Stimulated activated CD4-positive, alpha-beta T cell treated with anti-CD3 and anti-CD28 coated beads, Interleukin-12 subunit alpha, Interleukin-12 subunit beta, amount 100 ng/mL, for 48 hours (primary cell): ENCODE results near the gene ZBBX.

Source experiments
- DNase-seq, 3 donors: peaks; one replicate each; pipeline ENCODE4 v3.0.0-alpha.2; 2020; ENCODE audit warnings: low read depth in 2 of 3, low spot score in 1 of 3

The ZBBX gene

DNA sequence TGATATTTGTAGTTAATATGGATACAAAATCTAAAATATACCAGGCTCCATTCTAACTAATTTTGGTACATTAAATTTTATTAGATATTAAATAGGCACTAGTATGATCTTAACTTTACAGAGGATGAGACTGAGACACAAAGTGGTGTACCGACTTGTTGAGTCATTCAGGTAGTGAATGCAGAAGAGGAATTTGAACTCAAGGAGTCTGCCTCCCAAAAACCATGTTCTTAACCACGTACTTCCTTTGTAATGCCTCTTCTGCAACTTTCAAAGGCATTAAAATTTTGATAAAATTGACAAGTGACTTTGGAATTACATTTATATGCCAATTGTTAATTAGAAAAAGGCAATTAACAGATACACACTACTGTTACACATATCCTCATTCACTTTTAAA lies 61.8 kb downstream of the ZBBX start:
- DNase-seq = no peak

- DNase-seq = no peak
These were observed 73.8 kb downstream of the ZBBX start for GRCh38 chr3:167306319-167306718.

- DNase-seq = no peak
These were observed 74.7 kb downstream of the ZBBX start for GRCh38 chr3:167305340-167305890.

GRCh38 chr3:167304077-167304476 lies 76.0 kb downstream of the ZBBX start:
- DNase-seq = no peak

GRCh38 chr3:167302678-167303077 lies 77.4 kb downstream of the ZBBX start:
- DNase-seq = no peak

GRCh38 chr3:167300207-167300606 lies 79.9 kb downstream of the ZBBX start:
- DNase-seq = no peak

DNA sequence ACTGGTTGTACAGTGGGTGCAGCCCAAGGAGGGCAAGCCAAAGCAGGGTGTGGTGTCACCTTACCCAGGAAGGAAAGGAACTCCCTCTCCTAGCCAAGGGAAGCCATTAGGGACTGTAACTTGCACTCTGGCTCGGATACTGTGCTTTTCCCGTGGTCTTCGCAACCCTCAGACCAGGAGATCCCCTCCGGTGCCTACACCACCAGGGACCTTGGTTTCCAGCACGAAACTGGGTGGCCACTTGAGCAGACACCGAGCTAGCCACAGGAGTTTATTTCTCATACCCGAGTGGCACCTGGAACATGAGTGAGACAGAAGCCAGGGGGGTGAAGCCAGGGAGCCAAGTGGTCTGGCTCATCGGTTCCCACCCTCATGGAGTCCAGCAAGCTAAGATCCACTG lies 90.7 kb downstream of the ZBBX start:
- no peak for DNase-seq

- DNase-seq = no peak
These were observed 91.4 kb downstream of the ZBBX start for GRCh38 chr3:167288737-167289136.

- no peak for DNase-seq
These were observed 92.8 kb downstream of the ZBBX start for GRCh38 chr3:167287308-167287707.

DNA sequence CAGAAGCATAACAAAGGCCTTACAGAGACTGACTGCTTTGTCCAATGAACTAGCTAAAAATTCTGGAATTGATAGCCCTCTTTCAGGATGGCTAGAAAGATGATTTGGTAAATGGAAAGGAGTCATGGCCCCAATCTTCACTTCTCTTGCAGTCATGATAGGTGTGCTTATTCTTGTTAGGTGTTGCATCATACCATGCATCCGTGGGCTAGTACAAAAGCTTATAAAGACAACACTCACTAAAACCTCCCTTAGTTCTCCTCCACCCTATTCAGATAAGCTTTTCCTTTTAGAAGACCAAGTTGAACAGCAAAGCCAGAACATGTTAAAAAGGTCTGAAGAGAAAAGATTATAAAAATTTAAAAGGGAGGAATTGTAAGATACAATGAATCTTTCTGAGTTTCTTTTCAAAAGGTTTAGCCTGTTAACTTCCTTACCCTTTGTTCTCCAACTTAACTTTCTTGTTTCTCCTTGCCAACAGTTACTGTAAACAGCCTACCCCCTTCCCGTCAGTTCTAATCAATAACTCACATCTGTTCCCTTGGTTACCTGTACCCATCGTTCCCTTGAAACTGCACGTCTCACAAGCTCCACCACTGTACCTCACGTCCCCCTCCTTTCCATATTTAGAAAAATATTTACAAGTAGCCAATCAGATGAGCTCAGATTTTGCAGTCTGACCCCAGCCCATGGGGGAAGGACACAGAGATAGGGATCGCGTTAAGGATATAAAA lies 105.8 kb downstream of the ZBBX start:
- no peak for DNase-seq

- DNase-seq = no peak
These were observed 127.1 kb downstream of the ZBBX start for GRCh38 chr3:167253037-167253436.

- DNase-seq = no peak
These were observed 128.4 kb downstream of the ZBBX start for GRCh38 chr3:167251678-167252077.

GRCh38 chr3:167246252-167246651 lies 133.8 kb downstream of the ZBBX start:
- DNase-seq = no peak

DNA sequence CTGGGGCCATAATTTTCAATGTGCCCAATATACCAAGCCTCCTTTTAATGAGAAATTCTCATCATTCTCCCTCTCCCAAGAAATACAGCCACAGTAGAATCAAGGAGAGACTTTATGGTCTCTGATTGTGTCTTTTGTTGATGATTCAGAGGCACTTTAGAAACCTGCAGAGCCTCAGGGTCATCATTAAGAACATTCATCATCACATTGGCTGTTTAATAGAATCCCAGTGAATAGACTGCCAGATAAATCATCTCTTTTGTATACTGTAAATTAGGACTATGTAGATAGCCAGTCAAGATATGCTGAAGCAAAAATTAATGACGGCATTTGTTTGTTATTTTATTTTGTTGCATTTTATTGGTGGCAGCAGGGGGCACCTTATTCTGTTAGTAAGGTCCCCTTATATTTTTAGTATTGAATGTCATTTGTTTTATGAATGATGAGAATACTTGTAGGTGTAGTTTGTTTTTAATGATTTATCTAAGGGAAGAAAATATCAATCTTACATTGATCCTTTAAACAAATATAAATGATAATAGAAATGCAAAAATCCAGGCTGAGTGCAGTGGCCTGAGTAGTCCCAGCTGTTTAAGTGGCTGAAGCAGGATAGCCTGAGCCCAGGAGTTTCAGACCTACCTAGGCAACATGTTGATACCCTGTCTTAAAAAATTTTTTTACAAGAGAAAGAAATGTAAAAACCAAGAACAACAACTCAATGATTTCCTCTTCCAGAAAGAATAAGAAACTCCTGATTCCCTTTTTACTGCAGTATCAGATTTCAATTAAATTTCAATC lies 138.8 kb downstream of the ZBBX start:
- DNase-seq = no peak

- no peak for DNase-seq
These were observed 152.0 kb downstream of the ZBBX start for GRCh38 chr3:167228135-167228534.

DNA sequence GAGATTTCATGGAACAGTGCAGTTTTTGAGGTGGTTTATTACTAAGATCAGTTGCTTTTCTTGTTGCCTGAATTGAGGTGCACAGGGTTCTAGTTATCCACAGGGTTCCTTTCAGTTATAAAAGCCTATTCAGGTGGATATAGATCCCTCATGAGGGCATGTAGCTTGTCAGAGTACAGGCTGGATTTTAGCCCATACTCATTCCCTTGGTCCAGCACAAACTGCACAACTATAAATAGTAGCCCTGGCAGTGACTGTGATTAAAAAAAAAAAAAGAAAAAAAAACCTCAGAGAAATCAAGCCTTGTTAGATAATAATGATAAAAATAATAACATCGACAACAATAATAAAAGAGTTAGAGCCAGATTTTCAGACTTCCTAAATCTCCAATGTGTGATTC lies 154.3 kb downstream of the ZBBX start:
- no peak for DNase-seq

DNA sequence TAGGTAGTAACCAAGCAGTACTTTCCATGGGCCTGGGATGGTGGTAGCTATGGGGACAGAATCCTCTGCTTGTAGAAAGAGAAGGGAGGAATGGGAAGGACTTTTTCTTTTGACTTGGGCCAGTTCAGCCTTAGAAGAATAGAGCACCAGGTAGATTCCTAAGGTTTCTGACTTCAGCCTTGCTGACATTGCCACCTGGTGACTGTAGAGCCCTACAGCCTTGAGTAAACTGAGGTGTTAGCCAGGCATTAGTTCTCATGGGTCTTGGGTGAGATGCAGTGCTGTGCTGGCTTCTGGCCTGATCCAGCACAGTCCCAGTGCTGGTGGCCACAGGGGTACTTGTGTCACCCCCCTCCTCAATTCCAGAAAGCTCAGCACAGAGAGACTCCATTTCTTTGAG lies 171.1 kb downstream of the ZBBX start:
- DNase-seq = no peak

GRCh38 chr3:167203062-167203461 lies 177.0 kb downstream of the ZBBX start:
- no peak for DNase-seq

- DNase-seq = no peak
These were observed 181.0 kb downstream of the ZBBX start for GRCh38 chr3:167198949-167199600.
